ENCODE data around the gene ATP6V0B. TPM values are rescaled to one million over a fixed set of nuclear protein-coding genes. Genes with fewer than 3 reads are reported as not detected.

ATP6V0B gene
- total and polyA plus RNA-seq, 2 of the 8 experiments (the other 6 are each of a cell fraction or from before 2014, with no cell fraction given): 105 to 308 TPM

DNA sequence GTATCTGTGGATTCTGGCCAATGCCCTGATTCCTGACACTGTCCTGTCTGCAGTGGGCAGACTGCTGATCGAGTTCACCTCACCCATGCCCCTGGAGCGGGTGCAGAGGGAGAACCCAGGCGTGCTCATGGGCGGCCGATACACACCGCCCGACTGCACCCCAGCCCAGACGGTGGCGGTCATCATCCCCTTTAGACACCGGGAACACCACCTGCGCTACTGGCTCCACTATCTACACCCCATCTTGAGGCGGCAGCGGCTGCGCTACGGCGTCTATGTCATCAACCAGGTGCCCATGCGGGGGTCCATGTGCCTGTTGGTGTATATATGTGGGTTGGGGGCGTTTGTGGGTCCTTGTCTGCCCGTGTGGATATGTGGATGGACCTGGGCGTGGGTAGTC lies 6.9 kb downstream of the ATP6V0B start:
- ChIA-PET CTCF (ENCODE audit: partially characterized antibody) (no interaction called here), POLR2A (ENCODE audit: partially characterized antibody) (interaction anchor here (0.5 to 1.5 kb wide), 2 partner anchors 10 to 81 kb away, joined by 3 read pairs; partner anchors contain the start of gene CCDC24)
- H2BK20ac ChIP-seq (ENCODE audit: low read length): no peak overlapping the region
- no peak overlapping the region for H2BK5ac ChIP-seq (ENCODE audit: low read depth, low read length)
- no peak overlapping the region; the same call in 1 of the 2 replicates for H4K8ac ChIP-seq (ENCODE audit: extremely low read depth, insufficient read depth, low read length)
- H3K9me3 ChIP-seq (ENCODE audit: insufficient read depth in 2 of 2, low read depth in 1 of 2, low read length in 1 of 2): no peaks in the 10 kb centered on the region
- no peak overlapping the region for H2BK120ac ChIP-seq (replicated peaks; ENCODE audit: low read depth, low read length)
- no peak overlapping the region for H2BK12ac ChIP-seq (ENCODE audit: low read depth, low read length)
- no peak overlapping the region for H4K5ac ChIP-seq (ENCODE audit: insufficient read length, low read depth, low read length)
- peaks cover 16% of the 10 kb centered on the region for H3K23me2 ChIP-seq (ENCODE audit: low read depth, low read length)
- no peak overlapping the region for H3K56ac ChIP-seq (replicated peaks; ENCODE audit: insufficient read length, low read depth, low read length)
- no peak overlapping the region for H3K23ac ChIP-seq (ENCODE audit: insufficient read length)
- DNase-seq (ENCODE audit: low read depth in 1 of 2, low spot score in 2 of 2) (no peak), FAIRE-seq (no peak)
- H3K4me2 ChIP-seq (ENCODE audit: insufficient read depth in 1 of 2, low read depth in 2 of 2, low read length in 2 of 2): no peak overlapping the region
- no peak overlapping the region for H3K4me3 ChIP-seq (ENCODE audit: extremely low read depth in 1 of 4, insufficient read depth in 2 of 4, low read depth in 3 of 4, low read length in 4 of 4)
- H3K4ac ChIP-seq (replicated peaks; ENCODE audit: insufficient read length, low read depth, low read length): no peak overlapping the region
- H2BK15ac ChIP-seq (ENCODE audit: low read length): no peak overlapping the region
- peaks cover 0 to 30% of the 10 kb centered on the region in 2 experiments for H4K20me1 ChIP-seq (replicated peaks in 1 of 2; ENCODE audit: control insufficient read depth in 1 of 2, insufficient read depth in 2 of 2, low read length in 2 of 2)
- no peaks in the 10 kb centered on the region for H3K27me3 ChIP-seq (replicated peaks in 1 of 4; ENCODE audit: control insufficient read depth in 3 of 4, extremely low read depth in 1 of 4, insufficient read depth in 3 of 4, low read length in 3 of 4)
- H3K79me1 ChIP-seq (ENCODE audit: low read depth, low read length): peaks cover 20% of the 10 kb centered on the region
- H2AK5ac ChIP-seq (ENCODE audit: low read depth, low read length): no peak overlapping the region
- H3K36me3 ChIP-seq (ENCODE audit: control insufficient read depth in 2 of 4, insufficient read depth in 4 of 4, low read length in 3 of 4): peaks cover 2 to 31% (median 14%) of the 10 kb centered on the region in 4 experiments; a peak in 5 of 8 replicates
- WGBS, 2 experiments (ENCODE audit: extremely low coverage in 1 of 2, insufficient coverage in 1 of 2, insufficient read length in 1 of 2, insufficient replicate concordance in 2 of 2, low coverage in 1 of 2, low lambda C conversion rate in 2 of 2, missing lambda C conversion rate in 1 of 2): 93% methylated on average over 20 of the region's 20 CpGs; no CpG with 5 or more reads in 1 of the 2 experiments
- peaks cover 0 to 11% of the 10 kb centered on the region in 2 experiments; a peak in 2 of 4 replicates for H3K79me2 ChIP-seq (ENCODE audit: control insufficient read depth in 1 of 2, insufficient read depth in 2 of 2, low read length in 2 of 2)
- no peak overlapping the region for H3K9ac ChIP-seq (replicated peaks in 1 of 4; ENCODE audit: extremely low read depth in 1 of 4, low read depth in 3 of 4, low read length in 3 of 4)
- no peak overlapping the region for H3K14ac ChIP-seq (ENCODE audit: insufficient read length)
- no peak overlapping the region; the same call in 1 of the 2 replicates for H3K18ac ChIP-seq (ENCODE audit: extremely low read depth, low read length)
- peaks cover 4 to 13% (median 11%) of the 10 kb centered on the region in 4 experiments for H3K4me1 ChIP-seq (replicated peaks in 1 of 4; ENCODE audit: control insufficient read depth in 3 of 4, insufficient read depth in 4 of 4, low read length in 3 of 4)
- no peak overlapping the region for H3K27ac ChIP-seq (ENCODE audit: low read depth, low read length)
- no peak overlapping the region for H2AFZ ChIP-seq (ENCODE audit: low read length)
- no peak overlapping the region for H4K91ac ChIP-seq (replicated peaks; ENCODE audit: insufficient read length, low read length)
- TF ChIP-seq ZNF274 (IDR thresholded peaks at IDR 0.05; ENCODE audit: borderline replicate concordance, extremely low read depth, low read length) (no peak), HDAC6 (IDR thresholded peaks at IDR 0.05; ENCODE audit: low read depth, low read length) (no peak), SRF (IDR thresholded peaks at IDR 0.05; ENCODE audit: low read depth, low read length) (no peak), CBX5 (IDR thresholded peaks at IDR 0.05; ENCODE audit: low read depth, low read length) (no peak), CTBP2 (IDR thresholded peaks at IDR 0.05; ENCODE audit: borderline replicate concordance, insufficient read depth, insufficient read length, low read length) (no peak), TAF1 (IDR thresholded peaks at IDR 0.05; ENCODE audit: low read depth, low read length) (no peak), RAD21 (IDR thresholded peaks at IDR 0.05 in 1 of 2, conservative IDR thresholded peaks at IDR 0.05 in 1 of 2; ENCODE audit: low read depth in 2 of 2, low read length in 2 of 2) (no peak)
- TF ChIP-seq, protein P1, sequence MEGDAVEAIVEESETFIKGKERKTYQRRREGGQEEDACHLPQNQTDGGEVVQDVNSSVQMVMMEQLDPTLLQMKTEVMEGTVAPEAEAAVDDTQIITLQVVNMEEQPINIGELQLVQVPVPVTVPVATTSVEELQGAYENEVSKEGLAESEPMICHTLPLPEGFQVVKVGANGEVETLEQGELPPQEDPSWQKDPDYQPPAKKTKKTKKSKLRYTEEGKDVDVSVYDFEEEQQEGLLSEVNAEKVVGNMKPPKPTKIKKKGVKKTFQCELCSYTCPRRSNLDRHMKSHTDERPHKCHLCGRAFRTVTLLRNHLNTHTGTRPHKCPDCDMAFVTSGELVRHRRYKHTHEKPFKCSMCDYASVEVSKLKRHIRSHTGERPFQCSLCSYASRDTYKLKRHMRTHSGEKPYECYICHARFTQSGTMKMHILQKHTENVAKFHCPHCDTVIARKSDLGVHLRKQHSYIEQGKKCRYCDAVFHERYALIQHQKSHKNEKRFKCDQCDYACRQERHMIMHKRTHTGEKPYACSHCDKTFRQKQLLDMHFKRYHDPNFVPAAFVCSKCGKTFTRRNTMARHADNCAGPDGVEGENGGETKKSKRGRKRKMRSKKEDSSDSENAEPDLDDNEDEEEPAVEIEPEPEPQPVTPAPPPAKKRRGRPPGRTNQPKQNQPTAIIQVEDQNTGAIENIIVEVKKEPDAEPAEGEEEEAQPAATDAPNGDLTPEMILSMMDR (IDR thresholded peaks at IDR 0.05; ENCODE audit: control extremely low read depth in 1 of 3, insufficient read depth in 1 of 3, low read depth in 1 of 3, low read length in 3 of 3): no peak
- TF ChIP-seq, protein P2, sequence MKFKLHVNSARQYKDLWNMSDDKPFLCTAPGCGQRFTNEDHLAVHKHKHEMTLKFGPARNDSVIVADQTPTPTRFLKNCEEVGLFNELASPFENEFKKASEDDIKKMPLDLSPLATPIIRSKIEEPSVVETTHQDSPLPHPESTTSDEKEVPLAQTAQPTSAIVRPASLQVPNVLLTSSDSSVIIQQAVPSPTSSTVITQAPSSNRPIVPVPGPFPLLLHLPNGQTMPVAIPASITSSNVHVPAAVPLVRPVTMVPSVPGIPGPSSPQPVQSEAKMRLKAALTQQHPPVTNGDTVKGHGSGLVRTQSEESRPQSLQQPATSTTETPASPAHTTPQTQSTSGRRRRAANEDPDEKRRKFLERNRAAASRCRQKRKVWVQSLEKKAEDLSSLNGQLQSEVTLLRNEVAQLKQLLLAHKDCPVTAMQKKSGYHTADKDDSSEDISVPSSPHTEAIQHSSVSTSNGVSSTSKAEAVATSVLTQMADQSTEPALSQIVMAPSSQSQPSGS (IDR thresholded peaks at IDR 0.05; ENCODE audit: low read length): no peak
